ENCODE data around the gene GSTM3.

The GSTM3 gene

GRCh38 chr1:109769330-109770078 is 28.7 kb upstream of the GSTM3 start:
- H3K4me2 ChIP-seq (ENCODE audit: low read length): no peak overlapping the region
- no peaks in the 10 kb centered on the region for H3F3A ChIP-seq (ENCODE audit: insufficient read depth, low read length)
- H3K36me3 ChIP-seq (ENCODE audit: insufficient read depth, low read length): no peaks in the 10 kb centered on the region
- H3K79me2 ChIP-seq (ENCODE audit: insufficient read depth, low read length): no peaks in the 10 kb centered on the region
- H3K27me3 ChIP-seq (ENCODE audit: insufficient read depth, low read length): peaks cover 6% of the 10 kb centered on the region
- H3K9me2 ChIP-seq (ENCODE audit: low read depth, low read length): no peaks in the 10 kb centered on the region
- no peak overlapping the region for H3K4me3 ChIP-seq (ENCODE audit: low read depth, low read length, poor library complexity, severe bottlenecking)
- no peak overlapping the region for H3K9ac ChIP-seq (ENCODE audit: low read length)
- no peak overlapping the region for H3K27ac ChIP-seq (ENCODE audit: low read depth, low read length, poor library complexity, severe bottlenecking)
- no peaks in the 10 kb centered on the region for H3K4me1 ChIP-seq (ENCODE audit: insufficient read depth, low read length, severe bottlenecking)
- H2AFZ ChIP-seq (ENCODE audit: low read length): no peak overlapping the region
- no peaks in the 10 kb centered on the region for H4K20me1 ChIP-seq (ENCODE audit: insufficient read depth, low read length)
- TF ChIP-seq EZH2 (IDR thresholded peaks at IDR 0.05; ENCODE audit: borderline replicate concordance, low read length): no peak
- no peak for TF ChIP-seq CTCF (IDR thresholded peaks at IDR 0.05; ENCODE audit: low read length)
- no peaks in the 10 kb centered on the region for H3K9me3 ChIP-seq (ENCODE audit: low read length)

GRCh38 chr1:109768820-109769219 is 28.0 kb upstream of the GSTM3 start:
- Histone ChIP-seq H3K9me2 (ENCODE audit: low read depth, low read length) (no peaks in the 10 kb centered on the region), H3K36me3 (ENCODE audit: insufficient read depth, low read length) (no peaks in the 10 kb centered on the region), H3K79me2 (ENCODE audit: insufficient read depth, low read length) (no peaks in the 10 kb centered on the region), H3K4me2 (ENCODE audit: low read length) (no peak overlapping the region), H3F3A (ENCODE audit: insufficient read depth, low read length) (no peaks in the 10 kb centered on the region), H2AFZ (ENCODE audit: low read length) (no peak overlapping the region), H3K9ac (ENCODE audit: low read length) (no peak overlapping the region), H3K9me3 (ENCODE audit: low read length) (no peaks in the 10 kb centered on the region), H3K4me1 (ENCODE audit: insufficient read depth, low read length, severe bottlenecking) (no peaks in the 10 kb centered on the region), H3K27ac (ENCODE audit: low read depth, low read length, poor library complexity, severe bottlenecking) (no peak overlapping the region), H3K27me3 (ENCODE audit: insufficient read depth, low read length) (peaks cover 6% of the 10 kb centered on the region), H3K4me3 (ENCODE audit: low read depth, low read length, poor library complexity, severe bottlenecking) (no peak overlapping the region), H4K20me1 (ENCODE audit: insufficient read depth, low read length) (no peaks in the 10 kb centered on the region)
- TF ChIP-seq CTCF (IDR thresholded peaks at IDR 0.05; ENCODE audit: low read length) (no peak), EZH2 (IDR thresholded peaks at IDR 0.05; ENCODE audit: borderline replicate concordance, low read length) (no peak)

- H4K20me1 ChIP-seq (ENCODE audit: insufficient read depth, low read length): no peaks in the 10 kb centered on the region
- H3K36me3 ChIP-seq (ENCODE audit: insufficient read depth, low read length): no peaks in the 10 kb centered on the region
- H3K4me1 ChIP-seq (ENCODE audit: insufficient read depth, low read length, severe bottlenecking): no peaks in the 10 kb centered on the region
- TF ChIP-seq EZH2 (IDR thresholded peaks at IDR 0.05; ENCODE audit: borderline replicate concordance, low read length) (no peak), CTCF (IDR thresholded peaks at IDR 0.05; ENCODE audit: low read length) (no peak)
- peaks cover 6% of the 10 kb centered on the region for H3K27me3 ChIP-seq (ENCODE audit: insufficient read depth, low read length)
- H3K79me2 ChIP-seq (ENCODE audit: insufficient read depth, low read length): no peaks in the 10 kb centered on the region
- H3K9ac ChIP-seq (ENCODE audit: low read length): no peak overlapping the region
- no peak overlapping the region for H3K27ac ChIP-seq (ENCODE audit: low read depth, low read length, poor library complexity, severe bottlenecking)
- no peak overlapping the region for H2AFZ ChIP-seq (ENCODE audit: low read length)
- H3K4me3 ChIP-seq (ENCODE audit: low read depth, low read length, poor library complexity, severe bottlenecking): no peak overlapping the region
- no peaks in the 10 kb centered on the region for H3F3A ChIP-seq (ENCODE audit: insufficient read depth, low read length)
- no peaks in the 10 kb centered on the region for H3K9me3 ChIP-seq (ENCODE audit: low read length)
- no peaks in the 10 kb centered on the region for H3K9me2 ChIP-seq (ENCODE audit: low read depth, low read length)
- H3K4me2 ChIP-seq (ENCODE audit: low read length): no peak overlapping the region
These were observed 27.5 kb upstream of the GSTM3 start for GRCh38 chr1:109768335-109768650.

Measured in OCI-LY1 (cell line).